ENCODE data around the gene SF3B2.

Gene SF3B2

GRCh38 chr11:66050581-66051231 is 1.5 kb upstream of the SF3B2 start:
- DNase-seq = no peak

GRCh38 chr11:66051371-66051765 is 796 bp upstream of the SF3B2 start:
- TF ChIP-seq GATA1 (IDR thresholded peaks at IDR 0.05; ENCODE audit: low read depth, low read length) (no peak), POLR2A (IDR thresholded peaks at IDR 0.05; ENCODE audit: low read length) (no peak)
- no peak for DNase-seq

More at GRCh38 chr11:66050581-66051231, 1.5 kb upstream of the SF3B2 start:
- TF ChIP-seq POLR2A (IDR thresholded peaks at IDR 0.05; ENCODE audit: low read length) (no peak), GATA1 (IDR thresholded peaks at IDR 0.05; ENCODE audit: low read depth, low read length) (no peak)

GRCh38 chr11:66052664-66052982 is 459 bp downstream of the SF3B2 start:
- TF ChIP-seq POLR2A (IDR thresholded peaks at IDR 0.05; ENCODE audit: low read length) (no peak), GATA1 (IDR thresholded peaks at IDR 0.05; ENCODE audit: low read depth, low read length) (no peak)

GRCh38 chr11:66055021-66055420 is 2.9 kb downstream of the SF3B2 start:
- no peak for DNase-seq
- no peak for TF ChIP-seq POLR2A (IDR thresholded peaks at IDR 0.05; ENCODE audit: low read length)
- TF ChIP-seq GATA1 (IDR thresholded peaks at IDR 0.05; ENCODE audit: low read depth, low read length) = no peak

More at GRCh38 chr11:66052664-66052982, 459 bp downstream of the SF3B2 start:
- DNase-seq = no peak

- TF ChIP-seq POLR2A (IDR thresholded peaks at IDR 0.05; ENCODE audit: low read length) (no peak), GATA1 (IDR thresholded peaks at IDR 0.05; ENCODE audit: low read depth, low read length) (no peak)
- DNase-seq = no peak
Observed at GRCh38 chr11:66056501-66056900, 4.3 kb downstream of the SF3B2 start.

- DNase-seq = no peak
- TF ChIP-seq POLR2A (IDR thresholded peaks at IDR 0.05; ENCODE audit: low read length) (no peak), GATA1 (IDR thresholded peaks at IDR 0.05; ENCODE audit: low read depth, low read length) (no peak)
Observed at GRCh38 chr11:66059966-66060680, 8.0 kb downstream of the SF3B2 start.

- TF ChIP-seq POLR2A (IDR thresholded peaks at IDR 0.05; ENCODE audit: low read length) (no peak), GATA1 (IDR thresholded peaks at IDR 0.05; ENCODE audit: low read depth, low read length) (no peak)
Observed at GRCh38 chr11:66061268-66061667, 9.1 kb downstream of the SF3B2 start.

GRCh38 chr11:66062408-66062807 is 10.2 kb downstream of the SF3B2 start:
- TF ChIP-seq POLR2A (IDR thresholded peaks at IDR 0.05; ENCODE audit: low read length) (no peak), GATA1 (IDR thresholded peaks at IDR 0.05; ENCODE audit: low read depth, low read length) (no peak)
- DNase-seq = no peak

More at GRCh38 chr11:66061268-66061667, 9.1 kb downstream of the SF3B2 start:
- no peak for DNase-seq

- TF ChIP-seq POLR2A (IDR thresholded peaks at IDR 0.05; ENCODE audit: low read length) = no peak
- no peak for DNase-seq
Observed at GRCh38 chr11:66063900-66064299, 11.7 kb downstream of the SF3B2 start.

GRCh38 chr11:66064571-66064970 is 12.4 kb downstream of the SF3B2 start:
- no peak for DNase-seq
- TF ChIP-seq GATA1 (IDR thresholded peaks at IDR 0.05; ENCODE audit: low read depth, low read length) = no peak

- TF ChIP-seq GATA1 (IDR thresholded peaks at IDR 0.05; ENCODE audit: low read depth, low read length) (no peak), POLR2A (IDR thresholded peaks at IDR 0.05; ENCODE audit: low read length) (no peak)
- DNase-seq = no peak
Observed at GRCh38 chr11:66066751-66067150, 14.6 kb downstream of the SF3B2 start.

- TF ChIP-seq POLR2A (IDR thresholded peaks at IDR 0.05; ENCODE audit: low read length) (no peak), GATA1 (IDR thresholded peaks at IDR 0.05; ENCODE audit: low read depth, low read length) (no peak)
- no peak for DNase-seq
Observed at GRCh38 chr11:66067640-66068039, 15.5 kb downstream of the SF3B2 start.

- TF ChIP-seq GATA1 (IDR thresholded peaks at IDR 0.05; ENCODE audit: low read depth, low read length) (no peak), POLR2A (IDR thresholded peaks at IDR 0.05; ENCODE audit: low read length) (no peak)
- peak; percentile 74 to 85 for DNase-seq
Observed at GRCh38 chr11:66068154-66068821, 16.1 kb downstream of the SF3B2 start.

GRCh38 chr11:66068923-66069714 is 17.0 kb downstream of the SF3B2 start:
- peak; percentile 35 to 45 for DNase-seq

More at GRCh38 chr11:66068923-66069714, 17.0 kb downstream of the SF3B2 start:
- no peak for TF ChIP-seq POLR2A (IDR thresholded peaks at IDR 0.05; ENCODE audit: low read length)
- TF ChIP-seq GATA1 (IDR thresholded peaks at IDR 0.05; ENCODE audit: low read depth, low read length) = no peak
